ENCODE data around the gene ALG2.

ALG2 gene

DNA sequence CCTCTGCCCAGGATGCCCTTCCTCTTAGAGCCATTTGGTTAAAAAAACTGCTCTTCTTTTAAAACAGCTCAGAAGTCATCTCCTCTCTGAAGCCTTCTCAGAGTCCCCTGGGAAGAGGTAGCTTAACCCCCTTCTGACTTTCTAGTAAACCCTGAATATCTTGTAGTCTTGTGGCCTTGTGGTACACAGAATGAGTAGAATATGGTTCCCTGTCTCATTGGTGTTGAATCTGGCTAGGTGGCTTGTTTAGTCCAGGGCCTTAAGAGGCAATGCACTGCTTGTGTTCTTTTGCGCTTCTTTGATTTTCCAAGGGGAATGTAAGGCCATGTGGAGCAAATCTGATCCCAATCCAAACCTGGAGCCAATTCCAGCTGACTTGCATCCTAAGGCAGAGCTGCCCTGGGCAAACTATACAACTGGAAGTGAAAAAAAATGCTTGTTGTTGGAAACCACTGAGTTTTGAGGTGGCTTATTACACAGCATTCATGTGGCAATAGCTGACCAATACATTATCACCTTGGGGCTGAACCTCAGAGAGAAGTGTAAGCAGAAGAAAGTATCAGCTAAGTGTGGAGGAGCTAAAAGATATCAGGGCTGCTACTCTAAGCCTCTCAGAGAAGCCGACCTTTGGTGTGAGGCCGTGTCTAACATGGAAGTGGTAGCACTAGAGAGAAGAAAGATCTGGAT lies 31.0 kb downstream of the ALG2 start:
- no peak for DNase-seq

DNA sequence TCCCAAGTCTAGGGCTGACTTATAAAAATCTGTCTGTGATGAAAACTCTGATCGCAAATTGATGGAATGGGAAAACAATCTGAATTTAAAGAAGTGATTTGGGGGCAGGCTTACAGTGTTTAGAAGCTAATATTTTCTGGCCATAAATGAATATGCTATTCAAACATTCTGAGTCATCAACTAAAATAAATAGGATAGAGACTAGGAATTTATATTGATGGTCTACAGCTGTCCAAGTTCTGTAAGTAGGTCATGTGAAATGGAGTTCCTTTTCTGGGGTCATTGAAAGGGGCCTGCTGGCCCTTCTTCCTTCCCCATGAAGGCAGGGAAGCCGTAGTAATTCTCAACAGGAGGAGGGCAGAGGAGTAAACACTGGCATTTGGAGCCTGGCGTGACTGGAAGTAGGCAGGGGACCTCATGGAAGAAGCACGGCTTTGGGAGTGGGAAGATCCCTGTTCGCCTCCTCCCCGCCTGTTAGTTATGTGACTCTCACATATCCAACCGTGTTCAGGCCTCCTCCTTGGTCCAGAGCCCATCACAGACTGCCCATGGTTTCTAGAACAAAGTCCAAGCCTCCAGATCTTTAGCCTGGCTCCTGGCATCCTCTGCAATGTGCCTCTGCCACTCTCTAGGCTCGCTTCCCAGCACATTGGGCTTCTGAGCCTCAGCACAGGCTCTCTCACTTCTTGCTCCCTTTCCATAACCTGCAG lies 31.7 kb downstream of the ALG2 start:
- no peak for DNase-seq

DNA sequence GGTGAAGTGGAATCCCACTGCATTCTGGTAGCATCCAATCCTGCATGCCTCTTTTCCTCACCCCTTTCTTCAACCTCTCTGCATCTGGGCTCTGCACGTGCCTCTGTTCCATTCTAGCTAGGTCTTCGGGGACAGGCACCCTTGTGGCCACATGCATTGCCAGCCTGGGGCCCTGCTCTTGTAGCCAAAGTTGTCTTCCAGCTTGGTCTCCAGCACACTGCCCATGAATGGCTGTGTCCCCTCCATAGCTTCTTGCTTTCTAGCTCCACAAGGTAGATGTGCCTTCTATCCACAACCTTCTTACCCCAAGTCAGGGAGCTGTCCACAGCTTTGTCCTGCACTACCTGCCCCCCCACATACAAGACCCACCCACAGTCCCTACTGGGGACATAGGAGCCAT lies 32.6 kb downstream of the ALG2 start:
- no peak for DNase-seq

DNA sequence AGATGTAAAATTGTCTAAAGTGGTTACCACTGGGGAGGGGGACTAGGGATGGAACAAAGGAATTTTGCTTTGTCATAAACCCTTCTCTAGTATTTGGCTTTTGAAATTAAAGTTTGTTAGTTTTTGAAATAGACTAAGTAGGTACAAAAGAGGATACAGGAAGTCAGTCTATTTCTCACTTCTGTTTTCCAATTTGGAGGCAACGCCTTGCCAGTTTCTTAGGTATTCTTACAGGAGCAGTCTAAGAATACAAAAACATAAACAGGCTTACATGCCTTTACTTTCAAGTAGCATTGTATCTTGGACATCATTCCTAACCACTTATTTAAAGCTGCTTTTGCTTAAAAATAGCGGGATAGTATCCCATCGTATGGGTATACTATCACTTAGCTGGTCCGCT lies 34.4 kb downstream of the ALG2 start:
- no peak for DNase-seq

DNA sequence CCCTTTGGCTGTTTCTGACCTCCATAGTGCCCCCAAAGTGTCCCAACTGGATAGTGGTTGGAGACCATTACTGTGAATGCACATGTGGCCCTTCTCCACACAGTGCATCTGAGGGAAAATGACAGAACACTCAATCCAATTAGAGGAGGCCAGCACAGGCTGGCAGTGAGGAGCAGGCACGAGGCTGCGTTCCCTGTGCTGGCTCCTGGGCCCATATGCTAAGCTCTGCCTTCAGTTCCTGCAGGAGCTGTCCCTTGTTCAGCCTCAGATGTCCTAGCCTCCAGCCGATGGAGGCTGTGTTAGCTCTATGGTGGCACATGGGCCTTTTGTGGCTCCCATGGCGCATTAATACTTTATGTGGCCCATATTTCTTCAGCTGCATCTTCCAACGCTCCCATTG lies 35.8 kb downstream of the ALG2 start:
- DNase-seq: peak; percentile 62

DNA sequence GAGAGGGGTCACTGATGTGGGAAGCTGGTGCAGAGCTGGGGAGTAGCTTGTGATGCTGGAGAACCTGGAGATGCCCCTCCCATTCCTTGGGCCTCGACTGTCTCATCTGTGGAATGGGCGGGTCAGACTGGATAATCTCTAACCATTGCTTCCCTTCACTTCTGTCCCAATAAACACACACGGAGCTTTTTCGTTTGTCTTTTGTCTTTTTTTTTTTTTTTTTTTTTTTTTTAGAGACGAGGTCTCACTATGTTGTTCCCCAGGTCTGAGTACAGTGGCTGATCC lies 36.5 kb downstream of the ALG2 start:
- no peak for DNase-seq

DNA sequence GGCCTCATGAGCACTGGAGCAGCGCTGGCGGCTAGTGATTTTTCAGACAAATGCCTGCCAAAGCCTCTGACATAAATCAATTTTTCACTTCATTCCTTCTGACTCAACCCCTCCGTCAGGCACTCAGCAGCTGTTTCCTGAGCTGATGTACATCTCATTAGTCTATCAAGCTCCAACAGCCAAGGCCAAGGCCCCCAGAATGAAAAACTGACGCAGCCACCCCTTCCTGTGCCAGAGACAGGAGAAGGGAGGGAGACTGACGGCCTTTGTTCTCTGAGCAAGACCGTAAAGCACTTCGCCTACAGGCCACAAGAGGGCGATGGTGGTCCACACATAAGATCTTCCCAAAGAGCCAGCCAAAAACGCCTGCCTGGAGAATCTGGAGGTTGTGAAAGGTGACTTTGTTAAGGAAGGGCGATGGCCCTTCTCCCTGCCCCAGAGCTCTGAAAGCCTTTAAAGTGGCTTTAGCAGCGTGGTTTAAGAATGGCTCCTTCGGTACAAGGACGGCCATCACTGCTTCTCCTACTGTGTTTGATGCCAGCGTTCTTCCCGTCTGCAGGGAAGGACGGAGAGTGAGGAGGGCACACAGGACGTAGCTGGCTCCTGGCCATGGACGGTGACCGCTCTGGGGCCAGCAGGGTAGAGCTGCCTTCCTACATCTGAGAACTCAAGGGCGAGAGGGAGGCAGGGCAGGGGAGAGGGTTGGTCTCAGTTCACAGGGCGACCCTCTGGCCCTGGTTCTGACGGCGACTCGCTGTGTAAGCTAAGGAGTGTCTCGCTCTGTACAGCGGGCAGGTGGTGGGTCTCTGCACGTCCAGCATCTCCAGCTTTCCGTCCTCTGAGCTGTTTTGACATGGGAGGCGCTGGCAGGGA lies 37.0 kb downstream of the ALG2 start:
- peak; percentile 98 for DNase-seq

DNA sequence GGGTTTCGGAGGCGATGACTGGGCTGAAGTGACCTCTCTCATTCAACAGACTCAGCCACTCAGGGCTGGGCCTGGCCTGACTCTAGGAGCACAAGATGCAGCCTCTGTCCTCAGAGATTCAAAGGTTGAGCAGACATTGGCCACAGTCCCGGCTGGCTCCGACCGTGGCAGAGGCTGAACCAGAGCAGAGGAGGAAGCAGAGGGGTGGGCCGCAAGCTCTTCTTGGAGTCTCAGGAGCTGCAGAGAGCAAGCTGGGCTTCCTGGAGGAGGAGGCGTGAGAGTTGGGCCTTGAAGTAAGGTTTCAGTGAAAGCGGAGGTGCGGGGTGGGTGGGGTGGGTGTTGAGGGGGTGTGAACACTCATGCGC lies 37.6 kb downstream of the ALG2 start:
- DNase-seq: no peak

DNA sequence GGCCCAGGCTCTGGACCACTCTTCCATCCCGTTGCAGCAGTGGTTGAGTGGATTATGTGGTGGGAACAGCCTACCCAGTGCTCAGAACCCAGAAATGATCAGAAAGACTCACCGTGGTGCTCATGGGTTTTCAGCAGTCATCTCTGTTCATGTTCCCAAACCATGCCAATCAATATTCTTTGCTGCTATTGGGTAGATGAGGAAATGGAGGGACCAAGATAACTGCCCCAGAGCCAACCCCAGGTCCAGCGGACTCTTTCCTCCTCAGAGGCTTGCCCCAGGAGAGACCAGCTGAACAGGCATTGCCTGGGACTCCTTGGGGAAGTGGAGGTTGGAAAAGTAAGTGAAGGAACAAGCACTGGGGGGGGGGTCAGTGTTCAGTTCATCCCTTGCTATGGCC lies 38.1 kb downstream of the ALG2 start:
- DNase-seq: no peak

DNA sequence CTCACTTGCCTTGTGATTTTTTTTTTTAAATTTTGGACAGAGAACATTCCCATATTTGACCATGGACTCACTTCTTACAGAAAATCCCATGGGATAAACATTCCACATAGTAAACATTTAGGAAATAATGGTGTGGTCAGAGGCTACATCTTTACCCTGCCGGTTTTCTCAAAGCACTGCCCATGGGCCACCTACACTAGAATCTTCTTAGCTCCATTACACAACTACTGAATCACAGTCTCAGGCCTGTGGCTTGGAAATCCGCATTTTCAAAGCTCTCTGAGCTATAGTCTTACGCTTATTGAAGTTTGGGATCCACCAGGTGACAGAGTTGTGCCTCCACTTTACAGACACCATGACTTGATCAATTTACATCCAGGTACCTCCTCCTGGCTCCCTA lies 39.4 kb downstream of the ALG2 start:
- no peak for DNase-seq

DNA sequence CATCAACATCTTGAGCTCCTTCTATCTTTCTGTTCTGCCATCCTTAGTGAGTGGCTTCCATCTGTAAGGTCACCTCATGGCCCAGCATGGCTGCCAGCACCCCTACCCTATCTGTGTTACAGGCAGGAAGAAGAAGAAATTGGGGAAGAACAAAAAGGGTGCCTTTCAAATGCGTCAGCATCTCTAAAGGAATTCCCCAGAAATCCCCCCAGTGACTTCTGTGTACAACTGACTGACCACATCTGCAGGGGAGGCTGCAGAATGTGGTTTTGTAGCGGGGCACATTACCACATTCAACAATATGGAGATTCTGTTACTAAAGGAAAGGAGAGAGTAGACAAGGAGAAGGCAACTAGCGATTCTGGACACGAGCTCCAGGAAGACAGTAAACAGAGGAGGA lies 40.1 kb downstream of the ALG2 start:
- no peak for DNase-seq

DNA sequence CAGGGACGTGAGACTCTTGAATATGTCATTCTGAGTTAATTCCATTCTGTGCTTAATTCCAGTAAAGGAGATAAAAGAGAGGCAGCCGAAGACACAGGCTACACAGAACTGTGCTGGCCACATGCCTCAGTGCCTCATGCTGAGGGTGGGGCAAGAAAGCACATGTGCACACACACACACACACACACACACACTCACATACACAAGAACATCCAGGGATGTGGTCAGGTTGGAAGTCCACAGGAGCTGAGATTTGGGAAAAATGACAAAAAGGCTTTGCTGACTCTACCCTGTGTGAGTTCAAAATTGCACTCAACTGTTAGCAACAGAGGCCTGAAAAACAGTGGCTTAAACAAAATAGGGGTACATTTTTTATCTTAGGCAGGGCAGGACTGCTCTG lies 40.5 kb downstream of the ALG2 start:
- no peak for DNase-seq

DNA sequence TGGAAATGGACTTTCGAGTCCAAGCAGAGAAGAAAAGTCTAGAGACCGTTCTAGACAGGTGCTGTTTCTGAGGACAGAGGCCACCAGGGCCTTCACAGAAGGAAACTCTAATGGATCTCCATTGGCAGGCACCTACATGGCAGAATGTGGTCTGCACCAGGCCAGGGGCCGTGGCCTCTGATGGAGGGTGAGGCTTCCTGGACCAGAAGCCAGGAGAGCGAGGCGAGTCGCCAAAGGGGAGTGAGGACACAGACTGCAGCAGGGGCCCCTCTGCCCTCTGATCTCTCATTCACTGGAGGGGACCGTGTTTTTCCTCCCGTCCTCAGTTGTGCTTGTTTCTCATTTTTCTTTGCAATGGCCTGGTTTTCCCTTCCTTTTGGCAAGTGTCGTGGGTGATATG lies 41.1 kb downstream of the ALG2 start:
- no peak for DNase-seq

DNA sequence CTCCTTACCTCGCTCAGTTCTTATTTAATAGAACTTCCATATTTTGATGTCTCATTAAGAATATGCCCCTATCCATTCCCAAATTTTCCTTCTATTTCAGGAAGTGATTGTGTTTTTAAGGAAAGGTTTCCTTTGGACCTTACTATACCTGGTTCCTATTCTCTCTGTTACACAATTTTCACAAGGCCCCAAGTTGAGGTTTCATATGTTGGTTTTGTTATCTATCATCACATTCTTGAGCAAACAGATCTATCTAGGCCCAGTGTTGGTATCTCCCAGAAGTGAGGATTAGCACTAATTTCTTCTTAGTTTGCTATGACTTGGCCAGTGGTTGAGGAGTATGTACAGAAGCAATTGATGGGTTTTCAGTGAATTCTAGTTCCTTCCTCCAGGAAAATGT lies 41.5 kb downstream of the ALG2 start:
- DNase-seq: no peak

DNA sequence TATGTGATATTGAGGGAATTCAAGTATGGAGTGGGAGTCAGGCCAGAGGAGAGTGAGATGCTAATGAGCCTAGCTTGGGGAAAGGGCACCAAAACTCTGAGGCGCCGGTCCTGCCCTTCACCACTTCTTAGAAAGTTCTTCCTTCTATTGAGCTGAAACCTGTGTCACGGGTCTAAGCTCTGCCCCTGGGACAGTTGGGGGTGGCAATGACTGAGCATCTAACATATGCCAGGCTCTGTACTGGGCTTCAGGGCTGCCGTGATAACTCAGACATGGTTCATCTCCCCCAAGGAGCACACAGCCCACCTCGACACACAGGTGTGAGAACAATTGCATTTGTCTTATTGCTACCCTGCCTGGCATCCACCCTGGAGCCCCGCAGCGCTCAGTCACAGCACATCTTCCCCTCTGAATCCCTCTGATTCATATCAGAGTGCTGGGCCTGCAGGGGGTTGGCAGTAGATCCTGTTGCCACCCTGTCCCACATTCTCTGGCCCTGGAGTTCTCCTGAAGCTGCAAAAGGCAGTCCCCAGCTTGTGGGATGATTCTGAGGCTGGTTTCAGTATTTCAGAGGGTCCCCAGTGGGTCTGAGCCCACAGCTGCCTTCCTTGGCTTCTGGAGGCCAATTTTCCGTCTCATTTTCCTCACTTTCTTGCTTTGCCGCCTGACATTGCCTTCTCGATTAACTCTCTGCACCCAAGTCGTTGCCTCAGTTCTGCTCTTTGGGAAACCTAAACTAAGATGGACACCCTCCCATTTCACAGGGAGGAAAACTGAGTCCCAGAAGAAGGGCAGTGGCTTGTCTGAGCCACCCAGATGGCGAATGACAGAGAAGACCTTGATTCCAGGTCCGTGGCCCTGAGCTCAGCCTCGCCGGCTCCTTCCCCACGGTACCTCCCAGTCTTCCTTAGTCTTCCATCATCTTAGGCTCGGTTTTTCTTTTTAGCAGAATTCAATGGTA lies 42.5 kb downstream of the ALG2 start:
- no peak for DNase-seq

DNA sequence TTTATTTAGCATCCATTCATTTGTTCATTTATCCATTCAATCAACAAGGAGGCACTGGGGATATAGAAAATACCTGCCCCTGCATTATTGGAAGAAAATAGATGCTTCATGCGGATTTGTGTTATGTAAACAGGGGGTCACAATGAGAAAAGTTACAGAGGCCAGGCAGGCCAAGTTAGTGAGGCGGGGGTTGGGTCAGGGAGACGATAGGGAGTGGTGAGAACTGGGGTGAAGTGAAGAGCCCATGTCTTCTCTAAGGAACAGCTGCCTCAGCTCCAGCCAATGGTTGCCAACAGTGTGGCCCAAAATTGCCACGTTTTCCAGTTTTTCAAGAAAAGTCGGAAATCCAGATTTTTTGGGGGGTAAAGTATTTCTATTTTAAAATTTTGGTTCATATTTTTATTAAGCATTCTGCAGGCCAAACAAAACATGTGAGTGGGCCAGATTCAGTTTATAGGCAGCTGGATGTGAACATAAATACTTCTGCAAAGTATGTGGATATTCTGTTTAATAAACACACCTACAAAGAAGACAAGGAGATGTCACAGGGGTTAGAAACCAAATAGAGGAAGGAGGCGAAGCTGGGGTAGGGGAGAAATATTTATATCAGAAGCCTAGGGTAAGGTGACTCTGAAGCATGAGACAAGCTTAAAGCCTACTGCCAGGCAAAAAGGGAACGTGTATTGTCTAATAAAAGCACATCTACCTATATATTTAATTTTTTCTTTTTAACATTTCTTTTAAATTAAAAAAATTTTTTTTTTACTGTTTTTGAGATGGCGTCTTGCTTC lies 44.0 kb downstream of the ALG2 start:
- no peak for DNase-seq

DNA sequence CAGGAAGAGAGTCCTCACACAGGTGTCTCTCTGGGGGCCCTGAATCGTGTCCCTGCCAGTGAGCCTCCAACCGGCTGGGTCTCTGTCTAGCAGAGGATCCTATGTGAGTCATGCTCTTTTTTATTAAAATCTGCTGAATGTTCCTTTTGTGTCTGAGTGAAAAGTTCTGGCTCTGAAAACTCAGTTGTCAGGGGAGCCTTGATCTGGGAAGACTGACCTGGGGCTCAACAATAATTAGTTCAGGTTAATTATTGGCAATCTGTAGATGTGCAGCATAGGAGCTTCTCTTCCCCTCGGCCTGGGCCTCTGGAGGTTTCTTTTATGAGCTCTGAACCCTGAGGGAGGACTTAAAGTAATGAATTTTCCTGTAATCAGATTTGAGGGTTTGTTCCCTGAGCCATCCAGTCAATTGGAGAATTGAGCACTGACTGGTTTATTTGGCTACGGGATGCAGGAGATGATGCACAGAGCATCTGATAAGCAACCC lies 45.2 kb downstream of the ALG2 start:
- DNase-seq: no peak

DNA sequence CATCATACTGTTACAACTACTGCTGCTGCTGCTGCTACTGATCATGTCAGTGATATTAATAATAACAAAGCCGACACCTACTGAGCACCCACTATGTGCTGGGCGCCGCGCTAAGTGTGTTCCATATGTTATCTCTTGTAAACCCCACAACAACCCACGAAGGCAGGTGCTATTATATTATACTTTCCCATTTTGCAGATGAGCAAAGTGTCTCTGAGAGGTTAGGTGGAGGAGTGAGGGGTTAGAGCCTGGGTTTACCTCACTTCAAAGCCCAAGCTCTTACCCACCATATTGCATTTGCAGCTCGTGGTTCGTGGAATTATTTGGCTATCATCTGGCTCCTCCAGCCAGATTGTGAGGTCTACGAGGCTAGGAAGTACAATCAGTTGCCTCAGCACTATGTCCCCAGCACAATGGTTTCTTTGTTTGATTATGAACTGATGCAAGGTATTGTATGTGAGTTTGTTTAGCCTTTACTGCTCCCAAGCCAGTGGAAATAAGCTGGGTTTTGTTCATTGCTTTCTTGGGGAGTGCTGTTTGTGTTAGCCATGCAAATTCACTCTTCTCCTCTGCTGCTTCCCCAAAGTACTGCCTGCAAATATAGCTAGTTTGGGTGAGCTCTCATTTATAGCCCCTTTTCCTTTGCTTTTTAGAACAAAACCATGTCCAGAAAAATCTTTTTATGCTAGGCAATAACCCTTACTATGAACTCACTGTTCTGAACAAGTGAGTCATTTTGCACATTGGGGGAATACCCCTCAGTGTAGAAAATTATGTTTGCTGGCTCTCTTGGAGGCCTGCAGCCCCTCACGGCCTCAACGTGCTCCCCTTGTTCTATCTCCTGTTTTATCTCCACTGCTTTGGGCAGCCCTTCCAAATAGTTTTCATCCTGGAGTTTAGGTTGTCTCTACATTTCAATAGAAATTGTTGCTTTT lies 47.9 kb downstream of the ALG2 start:
- peak; percentile 54 for DNase-seq

DNA sequence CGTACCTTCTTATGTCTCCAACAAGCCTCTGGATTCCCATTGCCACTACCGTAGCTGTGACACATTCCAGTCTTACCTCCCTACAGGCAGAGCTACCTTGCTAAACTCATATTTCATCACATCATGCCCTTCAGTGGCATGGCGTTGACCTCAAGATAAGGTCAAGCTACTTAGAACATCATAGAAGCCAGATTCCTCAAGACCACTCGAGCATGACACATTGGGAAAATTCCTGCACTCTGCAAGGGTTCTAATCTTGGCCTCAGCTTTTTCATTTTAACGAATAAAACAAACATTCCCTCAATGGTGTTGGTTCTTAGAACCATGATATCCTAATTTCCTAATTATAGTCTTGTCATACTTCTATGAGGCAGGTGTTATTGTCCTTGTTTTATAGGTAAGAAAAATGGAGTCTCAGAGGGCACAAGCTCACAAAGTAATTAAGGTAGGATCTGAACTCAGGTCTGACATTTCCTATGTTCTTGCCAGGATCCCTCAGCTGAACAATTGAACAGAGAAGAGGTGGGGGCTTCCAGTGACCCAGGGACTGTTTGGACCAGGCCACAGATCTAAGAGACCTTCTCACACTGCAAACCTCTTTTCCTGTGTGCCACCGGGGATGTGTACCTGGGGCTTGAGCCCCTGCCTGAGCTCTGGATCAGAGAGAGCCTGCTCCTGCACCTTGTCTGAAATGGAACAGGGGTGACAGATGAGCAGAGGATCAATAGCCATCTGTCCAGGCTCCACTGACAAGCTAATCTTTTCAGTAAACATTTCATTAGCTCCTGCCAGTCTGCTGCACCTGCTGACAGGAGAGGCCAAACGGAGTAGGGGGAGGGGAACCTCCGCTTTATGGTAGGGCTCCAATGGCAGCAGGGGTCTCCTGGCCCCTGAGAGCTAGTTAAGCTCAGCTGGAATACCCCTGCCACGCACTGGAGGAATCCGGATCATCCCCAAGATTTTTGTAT lies 49.3 kb downstream of the ALG2 start:
- DNase-seq: peak; percentile 74

Measured in eye (tissue), 1 donor.